ENCODE data around the gene OR1L8.
"Not testable (repeated sequence)": the region's sequence is repeated elsewhere in the genome, so short reads cannot be mapped to it uniquely, and the experiment has no call there.

OR1L8 gene

GRCh38 chr9:122583284-122583683 lies at the start of gene OR1L8:
TSS of gene OR1L8 (minus strand) at chr9:122583384. CDS start at chr9:122568477, 14,907 bp downstream.
- H3K4me1 ChIP-seq (ENCODE audit: control insufficient read depth in 1 of 2, insufficient read depth in 2 of 2, low read length in 2 of 2); H3K27ac ChIP-seq (ENCODE audit: low read length); H3K4me3 ChIP-seq (ENCODE audit: low read depth in 1 of 2, low read length in 2 of 2); H3K27me3 ChIP-seq (ENCODE audit: low read depth, low read length); H3K36me3 ChIP-seq (ENCODE audit: control insufficient read depth in 1 of 2, insufficient read depth in 2 of 2, low read length in 2 of 2); H3K9me3 ChIP-seq (ENCODE audit: control insufficient read depth in 1 of 2, low read length in 2 of 2): not testable (repeated sequence)

- H3K9me3 ChIP-seq (ENCODE audit: control insufficient read depth in 1 of 2, low read length in 2 of 2), result no peaks in the 10 kb centered on the region
- no peaks in the 10 kb centered on the region for H3K4me1 ChIP-seq (ENCODE audit: control insufficient read depth in 1 of 2, insufficient read depth in 2 of 2, low read length in 2 of 2)
- no peaks in the 10 kb centered on the region for H3K27me3 ChIP-seq (ENCODE audit: low read depth, low read length)
- no peak overlapping the region for H3K4me3 ChIP-seq (ENCODE audit: low read depth in 1 of 2, low read length in 2 of 2)
- H3K27ac ChIP-seq (ENCODE audit: low read length), result no peak overlapping the region
- no peaks in the 10 kb centered on the region for H3K36me3 ChIP-seq (ENCODE audit: control insufficient read depth in 1 of 2, insufficient read depth in 2 of 2, low read length in 2 of 2)
Measured at GRCh38 chr9:122619996-122620395, 36.8 kb upstream of the OR1L8 start.

GRCh38 chr9:122614362-122614761 lies 31.2 kb upstream of the OR1L8 start, which contains the start of gene OR1Q1:
TSS of gene OR1Q1 (plus strand) at chr9:122614738. CDS start at chr9:122614738, 0 bp downstream.
- no peaks in the 10 kb centered on the region for H3K9me3 ChIP-seq (ENCODE audit: control insufficient read depth in 1 of 2, low read length in 2 of 2)
- no peaks in the 10 kb centered on the region for H3K36me3 ChIP-seq (ENCODE audit: control insufficient read depth in 1 of 2, insufficient read depth in 2 of 2, low read length in 2 of 2)
- H3K27ac ChIP-seq (ENCODE audit: low read length), result no peak within 1 kb of the TSS

GRCh38 chr9:122609804-122610203 lies 26.6 kb upstream of the OR1L8 start:
- no peaks in the 10 kb centered on the region for H3K36me3 ChIP-seq (ENCODE audit: control insufficient read depth in 1 of 2, insufficient read depth in 2 of 2, low read length in 2 of 2)
- no peaks in the 10 kb centered on the region for H3K27me3 ChIP-seq (ENCODE audit: low read depth, low read length)
- H3K27ac ChIP-seq (ENCODE audit: low read length), result no peak overlapping the region
- H3K9me3 ChIP-seq (ENCODE audit: control insufficient read depth in 1 of 2, low read length in 2 of 2), result no peaks in the 10 kb centered on the region
- H3K4me3 ChIP-seq (ENCODE audit: low read depth in 1 of 2, low read length in 2 of 2), result no peak overlapping the region
- no peaks in the 10 kb centered on the region for H3K4me1 ChIP-seq (ENCODE audit: control insufficient read depth in 1 of 2, insufficient read depth in 2 of 2, low read length in 2 of 2)

More at GRCh38 chr9:122614362-122614761, 31.2 kb upstream of the OR1L8 start, which contains the start of gene OR1Q1:
- H3K4me1 ChIP-seq (ENCODE audit: control insufficient read depth in 1 of 2, insufficient read depth in 2 of 2, low read length in 2 of 2), result no peaks in the 10 kb centered on the region
- no peaks in the 10 kb centered on the region for H3K27me3 ChIP-seq (ENCODE audit: low read depth, low read length)
- no peak within 1 kb of the TSS for H3K4me3 ChIP-seq (ENCODE audit: low read depth in 1 of 2, low read length in 2 of 2)

GRCh38 chr9:122606587-122606986 lies 23.4 kb upstream of the OR1L8 start:
- no peaks in the 10 kb centered on the region for H3K9me3 ChIP-seq (ENCODE audit: control insufficient read depth in 1 of 2, low read length in 2 of 2)
- no peak overlapping the region for H3K4me3 ChIP-seq (ENCODE audit: low read depth in 1 of 2, low read length in 2 of 2)
- H3K27me3 ChIP-seq (ENCODE audit: low read depth, low read length), result no peaks in the 10 kb centered on the region
- H3K4me1 ChIP-seq (ENCODE audit: control insufficient read depth in 1 of 2, insufficient read depth in 2 of 2, low read length in 2 of 2), result no peaks in the 10 kb centered on the region
- no peaks in the 10 kb centered on the region for H3K36me3 ChIP-seq (ENCODE audit: control insufficient read depth in 1 of 2, insufficient read depth in 2 of 2, low read length in 2 of 2)
- H3K27ac ChIP-seq (ENCODE audit: low read length), result no peak overlapping the region

GRCh38 chr9:122605691-122606090 lies 22.5 kb upstream of the OR1L8 start:
- no peak overlapping the region for H3K4me3 ChIP-seq (ENCODE audit: low read depth in 1 of 2, low read length in 2 of 2)
- no peaks in the 10 kb centered on the region for H3K27me3 ChIP-seq (ENCODE audit: low read depth, low read length)

GRCh38 chr9:122580360-122580759 lies 2.8 kb downstream of the OR1L8 start:
- H3K27me3 ChIP-seq (ENCODE audit: low read depth, low read length), result no peaks in the 10 kb centered on the region
- H3K9me3 ChIP-seq (ENCODE audit: control insufficient read depth in 1 of 2, low read length in 2 of 2), result no peaks in the 10 kb centered on the region
- no peak overlapping the region for H3K4me3 ChIP-seq (ENCODE audit: low read depth in 1 of 2, low read length in 2 of 2)
- no peaks in the 10 kb centered on the region for H3K36me3 ChIP-seq (ENCODE audit: control insufficient read depth in 1 of 2, insufficient read depth in 2 of 2, low read length in 2 of 2)
- H3K27ac ChIP-seq (ENCODE audit: low read length), result no peak overlapping the region
- no peaks in the 10 kb centered on the region for H3K4me1 ChIP-seq (ENCODE audit: control insufficient read depth in 1 of 2, insufficient read depth in 2 of 2, low read length in 2 of 2)

More at GRCh38 chr9:122605691-122606090, 22.5 kb upstream of the OR1L8 start:
- H3K9me3 ChIP-seq (ENCODE audit: control insufficient read depth in 1 of 2, low read length in 2 of 2), result no peaks in the 10 kb centered on the region
- H3K36me3 ChIP-seq (ENCODE audit: control insufficient read depth in 1 of 2, insufficient read depth in 2 of 2, low read length in 2 of 2), result no peaks in the 10 kb centered on the region
- no peak overlapping the region for H3K27ac ChIP-seq (ENCODE audit: low read length)
- H3K4me1 ChIP-seq (ENCODE audit: control insufficient read depth in 1 of 2, insufficient read depth in 2 of 2, low read length in 2 of 2), result no peaks in the 10 kb centered on the region

GRCh38 chr9:122579874-122580273 lies 3.3 kb downstream of the OR1L8 start:
- no peak overlapping the region for H3K27ac ChIP-seq (ENCODE audit: low read length)
- H3K4me3 ChIP-seq (ENCODE audit: low read depth in 1 of 2, low read length in 2 of 2), result no peak overlapping the region
- H3K27me3 ChIP-seq (ENCODE audit: low read depth, low read length), result no peaks in the 10 kb centered on the region
- no peaks in the 10 kb centered on the region for H3K9me3 ChIP-seq (ENCODE audit: control insufficient read depth in 1 of 2, low read length in 2 of 2)
- no peaks in the 10 kb centered on the region for H3K4me1 ChIP-seq (ENCODE audit: control insufficient read depth in 1 of 2, insufficient read depth in 2 of 2, low read length in 2 of 2)
- no peaks in the 10 kb centered on the region for H3K36me3 ChIP-seq (ENCODE audit: control insufficient read depth in 1 of 2, insufficient read depth in 2 of 2, low read length in 2 of 2)

GRCh38 chr9:122572456-122572855 lies 10.7 kb downstream of the OR1L8 start:
- no peak overlapping the region for H3K4me3 ChIP-seq (ENCODE audit: low read depth in 1 of 2, low read length in 2 of 2)
- no peaks in the 10 kb centered on the region for H3K4me1 ChIP-seq (ENCODE audit: control insufficient read depth in 1 of 2, insufficient read depth in 2 of 2, low read length in 2 of 2)
- H3K9me3 ChIP-seq (ENCODE audit: control insufficient read depth in 1 of 2, low read length in 2 of 2), result peaks cover 0 to 3% of the 10 kb centered on the region in 2 donors
- H3K27ac ChIP-seq (ENCODE audit: low read length), result no peak overlapping the region
- H3K36me3 ChIP-seq (ENCODE audit: control insufficient read depth in 1 of 2, insufficient read depth in 2 of 2, low read length in 2 of 2), result no peaks in the 10 kb centered on the region
- no peaks in the 10 kb centered on the region for H3K27me3 ChIP-seq (ENCODE audit: low read depth, low read length)

- Histone ChIP-seq H3K27me3 (ENCODE audit: low read depth, low read length) (no peaks in the 10 kb centered on the region), H3K4me1 (ENCODE audit: control insufficient read depth in 1 of 2, insufficient read depth in 2 of 2, low read length in 2 of 2) (no peaks in the 10 kb centered on the region), H3K4me3 (ENCODE audit: low read depth in 1 of 2, low read length in 2 of 2) (no peak overlapping the region), H3K36me3 (ENCODE audit: control insufficient read depth in 1 of 2, insufficient read depth in 2 of 2, low read length in 2 of 2) (no peaks in the 10 kb centered on the region), H3K27ac (ENCODE audit: low read length) (no peak overlapping the region), H3K9me3 (ENCODE audit: control insufficient read depth in 1 of 2, low read length in 2 of 2) (no peaks in the 10 kb centered on the region)
Measured at GRCh38 chr9:122567901-122568300, 15.3 kb downstream of the OR1L8 start.

- Histone ChIP-seq H3K4me1 (ENCODE audit: control insufficient read depth in 1 of 2, insufficient read depth in 2 of 2, low read length in 2 of 2) (no peaks in the 10 kb centered on the region), H3K36me3 (ENCODE audit: control insufficient read depth in 1 of 2, insufficient read depth in 2 of 2, low read length in 2 of 2) (no peaks in the 10 kb centered on the region), H3K4me3 (ENCODE audit: low read depth in 1 of 2, low read length in 2 of 2) (no peak overlapping the region), H3K27ac (ENCODE audit: low read length) (no peak overlapping the region), H3K27me3 (ENCODE audit: low read depth, low read length) (no peaks in the 10 kb centered on the region), H3K9me3 (ENCODE audit: control insufficient read depth in 1 of 2, low read length in 2 of 2) (peaks cover 0 to 3% of the 10 kb centered on the region in 2 donors)
Measured at GRCh38 chr9:122562134-122562760, 20.9 kb downstream of the OR1L8 start.

- Histone ChIP-seq H3K4me3 (ENCODE audit: low read depth in 1 of 2, low read length in 2 of 2) (no peak overlapping the region), H3K36me3 (ENCODE audit: control insufficient read depth in 1 of 2, insufficient read depth in 2 of 2, low read length in 2 of 2) (no peaks in the 10 kb centered on the region), H3K27ac (ENCODE audit: low read length) (no peak overlapping the region), H3K27me3 (ENCODE audit: low read depth, low read length) (no peaks in the 10 kb centered on the region), H3K4me1 (ENCODE audit: control insufficient read depth in 1 of 2, insufficient read depth in 2 of 2, low read length in 2 of 2) (no peaks in the 10 kb centered on the region), H3K9me3 (ENCODE audit: control insufficient read depth in 1 of 2, low read length in 2 of 2) (peaks cover 0 to 3% of the 10 kb centered on the region in 2 donors)
Measured at GRCh38 chr9:122561446-122561845, 21.7 kb downstream of the OR1L8 start.
